GM12878 (cell line): ENCODE data around the gene UBE2E2. TPM values are rescaled to one million over a fixed set of nuclear protein-coding genes. Genes with fewer than 3 reads are reported as not detected.
A peak's percentile ranks its signal among the peaks of the same experiment; 100 is the strongest.

Source experiments
- ATAC-seq: fragments of 200-7000 bp; cut with Tn5 transposase; 3 replicates; pipeline ENCODE4 v1.9.1; 2020; ENCODE audit warnings: mild to moderate bottlenecking, moderate library complexity
- BruUV-seq: library from RNA; stranded (reverse); fragments of 400-500 nt; replicated peaks from 2 replicates; lab custom pipeline; 2021; lab: Mats Ljungman, UMichigan
- CTCF ChIA-PET: fragments of 300-600 bp; sonication (Branson Sonifier 250); formaldehyde crosslinking; extraction: SDS; loops from one replicate; lab custom pipeline; 2021; ENCODE audit warnings: inconsistent platforms; lab: Yijun Ruan, JAX
- POLR2A ChIA-PET: fragments of 350-600 bp; formaldehyde crosslinking; extraction: SDS; loops from one replicate; lab custom pipeline; 2021; ENCODE audit warnings: inconsistent platforms; lab: Charles Lee
- RAD21 ChIA-PET: fragments of 300-600 bp; sonication (Branson Sonifier 250); formaldehyde crosslinking; loops from one replicate; lab custom pipeline; 2023; ENCODE audit warnings: antibody characterized with exemption; ENCODE audit not compliant: unreplicated experiment; lab: Charles Lee
- SMC1A ChIA-PET: fragments of 300-600 bp; sonication (Branson Sonifier 250); formaldehyde crosslinking; loops from one replicate; lab custom pipeline; 2023; ENCODE audit not compliant: unreplicated experiment, uncharacterized antibody; lab: Charles Lee
- DNase-seq: peaks from one replicate; pipeline ENCODE4 v3.0.0-alpha.2; 2011; ENCODE audit warnings: low read depth, low spot score
- FAIRE-seq: peaks from 3 replicates; lab custom pipeline; 2011; peaks lifted over from hg19 to GRCh38; lab: Jason Lieb, UNC
- H2AFZ ChIP-seq: 2 replicates; pipeline ENCODE4 v1.6.0; 2011; ENCODE audit warnings: low read depth, low read length, control low read depth; ENCODE audit not compliant: control insufficient read depth
- H3K27ac ChIP-seq: 2 replicates; pipeline ENCODE4 v1.5.1; 2011; ENCODE audit warnings: control low read depth; ENCODE audit not compliant: control insufficient read depth, insufficient read depth
- H3K27me3 ChIP-seq, 2 experiments: replicated peaks in 1 of 2; 2 replicates each; pipeline versions ENCODE4 v1.6.0 to v1.6.1; 2011; ENCODE audit warnings: low read length in 1 of 2; ENCODE audit not compliant: control insufficient read depth in 2 of 2, insufficient read depth in 2 of 2
- H3K36me3 ChIP-seq, 2 experiments: 2 replicates each; pipeline ENCODE4 v1.5.1; 2011; ENCODE audit warnings: low read length in 1 of 2; ENCODE audit not compliant: control insufficient read depth in 2 of 2, insufficient read depth in 2 of 2
- H3K4me1 ChIP-seq: 2 replicates; pipeline ENCODE4 v1.6.1; 2011; ENCODE audit warnings: mild to moderate bottlenecking, low read length, moderate library complexity, mixed read lengths; ENCODE audit not compliant: control insufficient read depth, insufficient read depth
- H3K4me2 ChIP-seq: 2 replicates; pipeline ENCODE4 v1.6.0; 2011; ENCODE audit warnings: control low read depth; ENCODE audit not compliant: control insufficient read depth, insufficient read depth
- H3K4me3 ChIP-seq: fragments of 200-600 bp; sonication (generic); 2 replicates; pipeline ENCODE4 v1.5.1; 2016
- H3K79me2 ChIP-seq: 2 replicates; pipeline ENCODE4 v1.6.0; 2011; ENCODE audit warnings: low read length; ENCODE audit not compliant: control insufficient read depth, insufficient read depth
- H3K9ac ChIP-seq: 2 replicates; pipeline ENCODE4 v1.8.0; 2011; ENCODE audit warnings: low read length, control low read depth, mixed read lengths; ENCODE audit not compliant: control insufficient read depth, insufficient read depth
- H3K9me3 ChIP-seq: replicated peaks from 3 replicates; pipeline ENCODE4 v1.5.1; 2011; ENCODE audit warnings: mild to moderate bottlenecking, low read length; ENCODE audit not compliant: control insufficient read depth, insufficient read depth
- H4K20me1 ChIP-seq: 2 replicates; pipeline ENCODE4 v1.6.0; 2011; ENCODE audit not compliant: control insufficient read depth, insufficient read depth
- BCLAF1 ChIP-seq: fragments of 450-650 bp; IDR thresholded peaks from 2 replicates; pipeline ENCODE4 v1.6.1; 2017; ENCODE audit warnings: antibody characterized with exemption, mild to moderate bottlenecking, moderate library complexity
- EED ChIP-seq: sonication (generic); IDR thresholded peaks from 2 replicates; pipeline ENCODE4 v1.6.1; 2016; ENCODE audit warnings: antibody characterized with exemption, low read depth
- ETV6 ChIP-seq, 2 experiments: fragments of 450-650 bp in 1 of 2; IDR thresholded peaks in 1 of 2; conservative IDR thresholded peaks in 1 of 2; 2 replicates each; pipeline ENCODE4 v1.6.1; 2014; ENCODE audit warnings: antibody characterized with exemption in 1 of 2, borderline replicate concordance in 1 of 2, low read depth in 1 of 2, mild to moderate bottlenecking in 1 of 2, moderate library complexity in 1 of 2
- MXI1 ChIP-seq: fragments of 150-350 bp; IDR thresholded peaks from 2 replicates; pipeline ENCODE4 v1.6.1; 2011; ENCODE audit warnings: low read depth, mild to moderate bottlenecking, inconsistent platforms, low read length, improper control_type of control experiment
- RAD21 ChIP-seq: IDR thresholded peaks from 2 replicates; pipeline ENCODE4 v1.6.1; 2011; ENCODE audit warnings: mild to moderate bottlenecking, low read depth, low read length, moderate library complexity; ENCODE audit not compliant: insufficient read depth
- RBBP5 ChIP-seq: fragments of 200-600 bp; sonication (generic); conservative IDR thresholded peaks from 2 replicates; pipeline ENCODE4 v1.6.1; 2016
- REST ChIP-seq: IDR thresholded peaks from 2 replicates; pipeline ENCODE4 v1.6.1; 2012; ENCODE audit warnings: mild to moderate bottlenecking, low read depth, low read length
- STAT1 ChIP-seq: fragments of 450-650 bp; conservative IDR thresholded peaks from 2 replicates; pipeline ENCODE4 v1.6.1; 2014; ENCODE audit warnings: antibody characterized with exemption, mild to moderate bottlenecking
- TARDBP ChIP-seq: IDR thresholded peaks from 2 replicates; pipeline ENCODE4 v1.6.1; 2016; ENCODE audit warnings: borderline replicate concordance
- ZNF24 ChIP-seq: fragments of 450-650 bp; IDR thresholded peaks from 2 replicates; pipeline ENCODE4 v1.6.1; 2017; ENCODE audit warnings: antibody characterized with exemption, mild to moderate bottlenecking
- ZNF687 ChIP-seq: fragments of 450-650 bp; IDR thresholded peaks from 2 replicates; pipeline ENCODE4 v1.6.1; 2017; ENCODE audit warnings: mild to moderate bottlenecking, moderate library complexity
- ZSCAN29 ChIP-seq: fragments of 450-650 bp; IDR thresholded peaks from 2 replicates; pipeline ENCODE4 v1.6.1; 2017; ENCODE audit warnings: mild to moderate bottlenecking, moderate library complexity
- WGBS: methylation state at CpG from one replicate; pipeline ENCODE4 v1.1.6; 2016; ENCODE audit warnings: low lambda C conversion rate; ENCODE audit not compliant: insufficient replicate concordance, insufficient coverage; ENCODE audit errors: missing lambda C conversion rate; 5-methylcytosine and 5-hydroxymethylcytosine counted together
- in situ Hi-C: fragments of 300-500 bp; cut with MboI; formaldehyde crosslinking; loops from 9 replicates; pipeline ENCODE4 v1.14.3; 2018; ENCODE audit warnings: mixed read lengths
- intact Hi-C: fragments of 100-400 bp; cut with micrococcal nuclease; formaldehyde crosslinking; loops from one replicate; pipeline ENCODE4 v1.14.2; 2022; ENCODE audit not compliant: unreplicated experiment
- polyA plus RNA-seq, 11 experiments: library from polyadenylated mRNA; depleted of rRNA in 4 of 11; unstranded in 6 of 11; stranded (reverse) in 5 of 11; fragments of >200 nt; fragmentation: Nextera tagmentation in 4 of 11; fragmentation: Illumina TruSeq in 1 of 11; extraction: Ambion mirVana in 4 of 11; extraction: Trizol in 1 of 11; gene quantifications; 1 replicate in 1 of 11; 2 replicates in 10 of 11; pipeline versions ENCODE4 v1.2.1 to v1.2.3, GENCODE V29; 2011 to 2016; ENCODE audit warnings: inconsistent platforms in 2 of 11, missing spikeins in 2 of 11, low read depth in 1 of 11
- total RNA-seq, 4 experiments: library from RNA; depleted of rRNA in 3 of 4; stranded (reverse); fragments of >200 nt in 3 of 4; fragmentation: Illumina TruSeq in 1 of 4; extraction: Trizol in 1 of 4; gene quantifications; 2 replicates each; pipeline versions ENCODE4 v1.2.1 to v1.2.3, GENCODE V29; 2013 to 2021

The UBE2E2 gene
- total and polyA plus RNA-seq, 10 of the 15 experiments (the other 5 are each of a cell fraction or from before 2014, with no cell fraction given) = 8.7 to 71.0 (median 36.4) TPM

- peaks cover 2% of the 10 kb centered on the region; the same call in 2 of the 3 replicates for H3K9me3 ChIP-seq
- FAIRE-seq = peak; percentile 41
- DNase-seq = no peak
- H3K4me1 ChIP-seq = no peaks in the 10 kb centered on the region
- no peak overlapping the region for H3K4me3 ChIP-seq
- no peak for ATAC-seq
- no peak overlapping the region for H2AFZ ChIP-seq
- no peaks in the 10 kb centered on the region for H4K20me1 ChIP-seq
- ChIA-PET CTCF (no interaction called here), SMC1A (interaction anchor here (1.0 kb wide), 1 partner anchor 10 kb away, joined by 4 read pairs; no protein-coding TSS in a partner anchor), POLR2A (no interaction called here), RAD21 (interaction anchor here (1.7 kb wide), 1 partner anchor 14 kb away, joined by 5 read pairs; no protein-coding TSS in a partner anchor)
- no peak overlapping the region for H3K27ac ChIP-seq
- no peak overlapping the region for H3K9ac ChIP-seq
- in situ Hi-C loops = no loop called here
- no TSS peak for BruUV-seq
- no peaks in the 10 kb centered on the region for H3K79me2 ChIP-seq
- intact Hi-C loops = no loop called here
- H3K27me3 ChIP-seq = no peaks in the 10 kb centered on the region
- no peak overlapping the region for H3K4me2 ChIP-seq
- H3K36me3 ChIP-seq = no peaks in the 10 kb centered on the region; a peak in 1 of 4 replicates
- WGBS = 100% methylated on average over 1 of the region's 1 CpG
- TF ChIP-seq TARDBP (no peak), RAD21 (no peak), ETV6 (conservative IDR thresholded peaks at IDR 0.05 in 1 of 2, IDR thresholded peaks at IDR 0.05 in 1 of 2; ENCODE audit: borderline replicate concordance in 1 of 2, low read depth in 1 of 2) (no peak), BCLAF1 (no peak), ZNF24 (no peak), MXI1 (no peak), ZNF687 (no peak), ZSCAN29 (no peak), STAT1 (no peak), EED (no peak), RBBP5 (no peak), REST (no peak)
These were observed 371.7 kb downstream of the UBE2E2 start for GRCh38 chr3:23574822-23575315.
